HG02642 (cell line): Measurements from ENCODE around the gene NOTCH2.
A peak's percentile ranks its signal among the peaks of the same experiment; 100 is the strongest.

ENCODE experiments used
- ATAC-seq: cut with Tn5 transposase; IDR thresholded peaks from one replicate; pipeline ENCODE4 v1.9.1; 2021; ENCODE audit warnings: mild to moderate bottlenecking; ENCODE audit not compliant: unreplicated experiment, poor library complexity

NOTCH2 gene

DNA sequence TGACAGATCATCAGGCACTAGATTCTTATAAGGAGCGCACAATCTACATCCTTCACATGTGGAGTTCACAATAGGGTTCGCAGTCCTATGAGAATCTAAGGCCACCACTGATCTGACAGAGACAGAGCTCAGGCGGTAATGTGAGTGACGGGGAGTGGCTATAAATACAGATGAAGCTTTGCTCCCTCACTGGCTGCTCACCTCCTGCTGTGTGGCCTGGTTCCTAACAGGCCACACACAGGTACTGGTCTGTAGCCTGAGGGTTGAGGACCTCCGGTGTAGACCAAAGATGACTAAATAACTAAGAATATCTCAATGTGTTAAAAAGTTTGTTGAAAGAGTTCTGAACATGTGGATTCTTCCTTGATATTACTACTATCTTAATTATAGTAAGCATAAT is 117.0 kb downstream of the NOTCH2 start:
- no peak for ATAC-seq

DNA sequence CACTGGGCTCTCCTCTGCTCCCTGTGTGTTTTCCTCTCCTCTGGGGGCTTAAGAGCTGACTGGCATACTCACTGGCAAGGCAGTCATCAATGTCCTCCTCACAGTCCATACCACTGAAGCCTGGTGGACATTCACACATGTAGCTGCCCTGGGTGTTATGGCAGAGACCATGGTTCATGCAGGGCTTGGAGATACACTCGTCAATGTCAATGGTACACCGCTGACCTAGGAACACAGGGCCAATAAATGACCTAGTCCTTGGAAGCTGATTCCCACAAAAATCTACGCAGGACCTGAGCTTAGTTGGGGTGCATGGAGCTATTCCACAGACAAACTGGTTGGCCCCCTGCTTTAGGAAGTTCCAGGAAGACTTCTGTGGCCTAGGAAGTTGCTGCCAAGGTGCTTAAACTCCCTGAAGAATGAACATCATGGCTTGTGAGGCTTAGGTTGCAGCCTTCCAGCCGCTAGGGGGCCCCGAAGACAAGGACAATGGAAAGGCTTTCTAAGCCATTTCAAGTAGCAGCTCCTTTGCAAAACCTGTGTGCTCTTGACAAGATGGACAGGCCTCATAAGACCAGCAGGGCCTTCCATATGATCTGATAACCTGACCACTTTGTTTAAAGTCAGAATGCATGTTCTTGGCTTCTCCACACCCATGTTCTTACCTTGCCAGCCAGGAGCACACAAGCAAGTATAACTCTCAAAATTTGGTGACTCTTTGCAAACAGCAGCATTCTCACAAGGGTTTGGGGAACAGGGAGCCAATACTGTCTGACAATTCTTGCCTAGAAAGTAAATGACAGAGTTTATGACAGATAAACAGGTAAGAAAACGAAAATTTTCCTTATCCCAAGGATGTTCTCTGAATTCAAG is 120.9 kb downstream of the NOTCH2 start:
- ATAC-seq = peak; percentile 51

DNA sequence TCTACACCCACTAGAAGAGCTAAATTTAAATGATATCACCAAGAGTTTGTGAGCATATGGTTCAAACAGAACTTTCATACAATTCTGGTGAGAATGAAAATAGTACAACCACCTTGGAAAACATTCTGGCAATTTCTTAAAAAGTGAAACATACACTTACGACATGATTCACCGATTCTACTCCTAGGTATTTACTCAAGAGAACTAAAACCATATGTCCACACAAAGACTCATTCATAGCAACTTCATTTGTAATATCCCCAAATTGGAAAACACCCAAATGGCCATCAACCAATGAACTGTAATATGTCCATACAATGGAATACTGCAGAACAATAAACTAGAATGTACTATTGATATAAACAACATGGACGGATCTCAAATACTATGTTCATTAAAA is 122.0 kb downstream of the NOTCH2 start:
- no peak for ATAC-seq

DNA sequence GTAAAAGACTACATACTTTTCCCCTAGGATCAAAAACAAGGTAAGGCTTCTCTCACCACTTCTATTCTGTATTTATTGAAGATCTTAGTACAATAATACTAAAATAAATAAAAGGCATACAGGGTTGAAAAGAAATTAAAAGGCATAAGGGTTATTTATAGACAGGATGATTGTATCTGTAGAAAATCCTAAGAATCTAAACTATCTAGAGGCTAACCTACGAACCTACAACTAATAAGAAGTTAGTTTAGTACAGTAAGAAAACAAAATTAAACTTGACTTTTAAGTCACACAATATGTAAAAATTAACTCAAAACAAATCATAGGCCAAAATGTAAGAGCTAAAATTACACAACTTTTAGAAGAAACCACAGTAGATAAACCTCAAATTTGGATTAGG is 122.7 kb downstream of the NOTCH2 start:
- ATAC-seq = no peak

DNA sequence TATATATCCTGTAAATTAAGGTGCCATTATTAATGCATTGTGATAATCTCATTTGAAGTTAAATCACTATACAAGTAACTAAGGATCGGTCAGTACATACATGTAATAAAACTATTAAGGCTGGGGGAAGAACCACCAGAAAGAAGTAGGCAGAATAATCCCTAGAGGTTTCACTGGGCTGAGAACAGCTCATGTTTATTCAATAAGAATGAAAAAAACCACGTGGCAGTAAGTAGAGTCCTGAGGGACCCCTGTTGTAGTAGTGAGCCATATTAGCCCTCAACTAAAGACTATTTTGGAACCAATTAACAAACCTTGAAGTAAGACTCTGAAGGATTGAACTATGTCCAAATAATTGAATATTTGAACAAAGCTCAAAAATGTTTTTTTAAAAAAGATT is 126.2 kb downstream of the NOTCH2 start:
- ATAC-seq = no peak

DNA sequence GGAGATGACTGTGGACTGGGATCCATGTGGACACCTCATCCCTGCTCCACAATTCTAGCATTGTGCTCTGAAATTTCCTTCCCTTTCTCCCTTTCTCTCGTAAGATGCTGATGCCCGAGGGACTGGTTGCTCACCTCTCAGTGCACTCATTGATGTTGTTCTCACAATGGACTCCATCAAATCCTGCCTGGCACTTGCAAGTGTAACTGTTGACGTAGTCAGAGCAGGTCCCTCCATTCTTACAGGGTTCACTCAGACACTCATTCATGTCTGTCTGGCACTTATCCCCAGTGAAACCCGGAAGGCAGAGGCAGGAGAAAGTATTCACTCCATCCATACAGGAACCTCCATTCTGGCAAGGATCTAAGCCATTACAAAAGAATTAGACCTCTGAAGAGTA is 128.1 kb downstream of the NOTCH2 start:
- no peak for ATAC-seq

DNA sequence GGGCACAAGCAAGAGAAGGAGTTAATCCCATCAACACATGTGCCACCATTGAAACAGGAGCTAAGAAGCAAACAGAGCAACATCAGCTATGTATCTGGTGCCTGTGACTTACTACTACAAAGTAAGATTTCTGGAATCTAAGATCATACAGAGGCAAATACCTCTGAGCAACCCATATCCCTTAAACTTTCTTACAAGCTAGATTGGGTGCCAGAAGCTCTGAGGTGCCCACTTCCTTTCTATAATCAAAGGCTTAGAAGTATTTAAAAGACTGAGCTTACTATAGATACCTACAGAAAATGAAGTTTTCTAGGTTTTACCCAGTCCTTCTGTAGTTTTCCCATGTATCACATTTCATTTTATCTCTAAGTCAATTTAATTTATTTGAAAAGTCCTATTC is 128.8 kb downstream of the NOTCH2 start:
- ATAC-seq = no peak

DNA sequence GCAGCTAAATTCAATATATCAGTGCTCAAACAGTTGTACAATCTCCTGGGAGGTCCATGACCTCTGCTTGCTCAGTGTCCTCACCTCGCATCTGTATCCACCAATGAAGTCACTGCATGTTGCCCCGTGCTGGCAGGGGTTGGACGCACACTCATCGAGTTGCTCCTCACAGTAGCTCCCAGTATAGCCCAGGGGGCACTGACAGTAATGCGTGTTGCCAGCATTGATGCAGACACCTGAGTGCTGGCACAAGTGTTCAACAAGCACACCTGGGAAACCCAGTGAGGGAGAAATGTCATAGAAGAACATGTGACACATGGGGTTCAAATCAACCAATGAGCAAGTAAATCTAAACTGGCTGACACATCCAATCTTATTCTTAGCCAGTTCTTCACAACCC is 132.3 kb downstream of the NOTCH2 start:
- ATAC-seq = no peak

DNA sequence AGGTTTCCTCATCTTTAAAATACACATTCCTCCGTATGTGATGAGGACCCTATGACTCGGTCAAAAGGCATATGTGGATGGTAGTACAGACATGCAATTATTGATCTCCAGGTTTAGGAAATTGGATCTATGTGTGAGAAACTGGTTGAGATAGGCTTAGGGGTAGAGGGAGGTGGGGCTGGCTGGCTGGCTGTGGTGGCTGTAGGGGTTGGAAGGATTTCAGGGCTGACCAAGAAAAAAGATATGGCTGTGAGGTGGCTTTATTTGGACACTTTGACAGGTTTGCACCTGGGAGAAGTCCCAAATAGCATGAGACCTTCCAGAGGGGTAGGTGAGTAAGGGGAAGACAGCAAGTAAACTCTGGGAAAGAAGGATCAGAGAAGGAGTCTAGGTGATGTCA is 133.5 kb downstream of the NOTCH2 start:
- no peak for ATAC-seq

DNA sequence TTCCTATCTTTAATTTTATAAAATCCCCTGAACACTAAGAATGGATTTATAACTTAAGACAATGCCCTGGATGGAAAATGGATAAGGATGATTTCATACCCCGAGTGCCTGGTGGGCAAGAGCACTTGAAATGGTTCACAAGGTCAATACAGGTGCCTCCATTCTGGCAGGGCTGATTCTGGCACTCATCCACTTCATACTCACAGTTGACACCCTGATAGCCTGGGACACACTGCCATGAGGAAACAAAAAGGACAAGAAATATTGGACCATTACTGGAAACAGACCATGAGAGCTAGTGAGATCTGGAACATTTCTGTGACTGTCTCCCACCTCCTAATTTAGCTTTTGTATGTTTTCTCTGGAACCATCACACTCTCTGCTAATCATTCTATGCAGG is 134.1 kb downstream of the NOTCH2 start:
- no peak for ATAC-seq

DNA sequence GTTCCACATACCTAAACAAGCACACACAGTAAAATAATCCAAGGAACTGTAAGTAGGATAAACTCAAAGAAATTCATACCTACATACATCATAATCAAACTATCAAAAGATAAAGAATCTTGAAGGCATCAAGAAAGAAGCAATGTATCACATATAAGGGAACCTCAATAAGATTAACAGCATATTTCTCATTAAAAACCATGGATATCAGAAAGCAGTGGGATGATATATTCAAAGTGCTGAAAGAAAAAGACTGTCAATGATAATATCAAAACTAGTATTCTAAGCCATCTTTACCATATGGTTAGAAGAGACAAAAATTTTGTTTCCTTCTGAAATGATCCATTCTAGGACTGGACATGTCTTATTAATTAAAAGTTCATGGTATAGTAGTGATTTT is 136.1 kb downstream of the NOTCH2 start:
- no peak for ATAC-seq

DNA sequence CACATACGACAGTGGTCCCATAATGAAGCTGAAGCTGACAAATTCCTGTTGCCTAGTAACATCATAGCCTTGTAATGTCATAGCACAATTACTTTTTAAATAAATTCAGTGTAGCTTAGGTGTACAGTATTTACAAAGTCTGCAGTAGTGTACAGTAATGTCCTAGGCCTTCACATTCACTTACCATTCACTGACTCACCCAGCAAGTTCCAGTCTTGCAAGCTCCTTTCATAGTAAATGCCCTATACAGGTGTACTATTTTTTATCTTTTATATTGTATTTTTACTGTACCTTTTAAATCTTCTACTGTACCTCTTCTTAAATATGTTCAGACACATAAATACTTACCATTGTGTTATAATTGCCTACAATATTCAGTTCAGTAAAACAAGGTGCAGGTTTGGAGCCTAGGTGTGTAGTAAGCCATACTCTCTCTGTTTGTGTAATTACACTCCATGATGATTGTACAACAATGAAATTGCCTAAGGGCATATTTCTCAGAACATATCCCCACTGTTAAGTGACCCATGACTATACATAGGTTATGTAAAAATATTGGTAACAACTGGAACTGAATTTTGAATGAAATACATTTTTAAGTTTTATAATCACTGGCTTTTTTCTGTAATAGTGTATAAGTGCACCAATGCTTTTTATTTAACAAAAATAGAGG is 139.7 kb downstream of the NOTCH2 start:
- no peak for ATAC-seq

DNA sequence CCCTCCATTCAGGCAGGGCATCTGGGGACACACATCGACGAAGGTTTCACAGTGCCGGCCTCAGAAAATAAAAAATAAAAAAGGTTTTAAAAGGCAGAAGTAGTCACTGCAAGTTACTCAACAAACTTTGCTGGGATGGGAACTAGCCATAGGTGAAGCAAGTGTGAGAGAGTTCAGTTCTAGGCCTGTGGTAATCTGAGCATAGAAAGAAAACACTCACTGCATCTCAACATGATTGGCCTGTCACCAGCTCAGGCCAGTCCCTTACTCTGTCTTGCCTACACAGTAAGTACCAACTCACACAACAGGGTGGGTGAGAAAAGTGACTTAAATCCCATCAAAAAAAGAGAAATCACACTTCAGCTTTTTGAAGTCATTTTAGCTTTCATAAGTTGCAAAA is 142.9 kb downstream of the NOTCH2 start:
- no peak for ATAC-seq

DNA sequence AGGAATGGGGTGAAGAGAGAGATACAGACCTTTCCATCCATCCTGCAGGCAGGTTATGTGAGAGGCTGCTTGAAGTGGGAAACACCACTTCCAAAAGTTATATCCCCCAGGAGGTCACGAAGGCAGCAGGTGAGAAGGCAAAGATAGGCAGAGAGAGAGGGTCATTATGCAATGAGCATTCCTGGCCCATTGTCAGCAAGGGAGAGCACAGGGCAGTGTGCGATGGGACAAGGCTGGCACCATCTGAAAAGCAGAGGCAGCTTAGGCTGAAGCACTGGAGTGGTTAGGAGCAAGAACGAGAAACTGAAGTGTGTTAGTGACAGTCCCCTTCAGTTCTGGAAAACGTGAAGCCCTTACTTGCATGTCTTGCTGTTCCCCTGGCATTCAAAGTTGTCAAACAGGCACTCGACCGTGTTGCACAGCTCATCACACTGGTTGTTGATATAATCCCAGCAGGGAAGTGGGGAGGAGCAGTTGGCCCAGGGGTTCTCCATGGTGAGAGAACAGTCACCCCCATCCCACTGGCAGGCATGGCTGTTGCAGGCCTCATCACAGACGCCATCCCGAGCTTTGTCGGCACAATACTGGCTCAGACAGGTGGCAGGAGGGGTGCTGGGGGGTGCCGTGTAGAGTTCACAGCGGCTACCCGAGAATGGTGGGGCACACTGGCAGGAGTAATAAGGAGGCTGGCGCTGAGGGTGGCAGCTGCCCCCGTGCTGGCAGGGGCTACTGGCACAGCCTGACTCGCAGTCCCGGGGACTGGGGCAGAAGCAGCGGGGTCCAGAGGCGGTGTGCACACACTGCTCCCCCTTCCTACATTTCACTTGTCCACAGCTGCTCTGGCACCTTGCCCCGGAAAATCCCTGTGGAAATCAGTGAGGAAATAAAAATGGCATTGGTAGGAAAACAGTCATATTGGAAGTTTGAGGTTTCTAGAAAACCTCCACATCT is 144.2 kb downstream of the NOTCH2 start:
- no peak for ATAC-seq

DNA sequence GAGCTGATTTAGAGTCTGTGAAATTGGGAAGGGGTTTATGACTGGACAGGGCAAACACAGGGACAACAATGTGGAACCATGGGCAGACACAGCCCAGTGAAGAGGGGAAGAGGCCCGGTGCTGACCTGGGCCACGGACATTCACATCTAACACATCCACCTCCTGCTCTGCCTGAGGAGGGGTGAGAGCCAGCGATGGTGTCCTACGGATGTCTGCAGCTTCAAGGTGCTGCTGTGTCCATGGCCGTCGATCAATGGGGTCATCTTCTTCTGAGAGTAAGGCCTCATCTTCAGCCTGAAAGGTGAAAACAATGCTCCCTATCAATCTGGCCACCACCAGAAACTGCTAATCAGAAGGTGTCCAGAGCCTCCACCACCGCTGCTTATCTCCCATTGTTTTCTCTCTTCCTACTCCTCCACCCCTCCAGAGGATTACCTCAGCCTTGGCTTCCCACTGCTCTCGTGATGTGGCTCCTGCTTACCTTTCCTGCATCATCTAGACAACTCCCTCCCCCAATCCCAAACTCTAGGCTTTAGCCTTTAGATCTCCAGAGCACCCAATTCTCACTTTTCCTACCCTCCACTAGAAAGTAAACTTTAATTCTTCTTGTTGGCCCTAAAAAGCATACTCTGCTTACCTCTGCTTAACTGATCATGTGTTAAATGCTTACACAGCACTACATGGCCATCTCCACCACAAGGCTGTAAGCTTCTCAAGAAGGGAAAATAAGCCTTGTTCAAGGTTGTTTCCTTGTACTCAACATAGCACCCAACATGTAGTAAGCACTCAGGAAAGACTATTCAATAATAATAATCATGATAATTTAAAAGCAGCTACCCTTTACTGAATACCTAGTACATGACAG is 149.1 kb downstream of the NOTCH2 start:
- ATAC-seq = no peak

DNA sequence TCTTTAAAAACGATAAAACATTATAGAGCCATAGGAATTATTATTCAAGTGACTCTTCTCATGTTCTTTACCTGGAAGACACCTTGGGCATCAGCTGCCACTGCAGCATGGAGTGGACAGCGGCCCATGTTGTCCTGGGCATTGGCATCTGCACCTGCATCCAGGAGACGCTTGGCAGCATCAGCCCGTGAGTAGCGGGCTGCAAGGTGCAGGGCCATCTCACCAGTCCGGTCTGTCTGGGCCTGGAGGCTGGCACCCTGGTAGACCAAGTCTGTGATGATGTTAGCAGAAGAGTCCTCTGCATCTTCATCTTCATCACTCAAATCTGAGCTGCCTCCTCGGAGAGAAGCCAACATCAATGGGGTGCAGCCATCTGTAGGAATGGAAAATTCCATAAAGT is 150.2 kb downstream of the NOTCH2 start:
- no peak for ATAC-seq

DNA sequence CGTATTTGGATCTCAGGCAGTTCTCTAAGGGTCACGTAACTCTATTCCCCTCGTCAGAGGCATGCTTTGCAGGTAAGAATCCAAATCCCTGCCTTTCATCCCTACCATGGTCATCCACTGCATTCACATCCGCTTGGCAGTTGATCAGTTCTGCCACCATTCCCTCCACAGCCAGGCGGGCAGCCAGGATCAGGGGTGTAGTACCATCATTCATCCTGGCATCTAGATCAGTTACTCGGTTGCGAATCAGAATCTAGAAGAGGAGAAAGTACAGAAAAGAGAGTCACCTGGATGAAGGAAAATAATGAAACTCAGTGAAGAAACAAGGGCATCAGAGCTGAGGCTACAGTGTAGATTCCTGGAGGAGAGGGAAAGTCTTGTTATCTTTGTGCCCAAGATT is 151.2 kb downstream of the NOTCH2 start:
- ATAC-seq = no peak

DNA sequence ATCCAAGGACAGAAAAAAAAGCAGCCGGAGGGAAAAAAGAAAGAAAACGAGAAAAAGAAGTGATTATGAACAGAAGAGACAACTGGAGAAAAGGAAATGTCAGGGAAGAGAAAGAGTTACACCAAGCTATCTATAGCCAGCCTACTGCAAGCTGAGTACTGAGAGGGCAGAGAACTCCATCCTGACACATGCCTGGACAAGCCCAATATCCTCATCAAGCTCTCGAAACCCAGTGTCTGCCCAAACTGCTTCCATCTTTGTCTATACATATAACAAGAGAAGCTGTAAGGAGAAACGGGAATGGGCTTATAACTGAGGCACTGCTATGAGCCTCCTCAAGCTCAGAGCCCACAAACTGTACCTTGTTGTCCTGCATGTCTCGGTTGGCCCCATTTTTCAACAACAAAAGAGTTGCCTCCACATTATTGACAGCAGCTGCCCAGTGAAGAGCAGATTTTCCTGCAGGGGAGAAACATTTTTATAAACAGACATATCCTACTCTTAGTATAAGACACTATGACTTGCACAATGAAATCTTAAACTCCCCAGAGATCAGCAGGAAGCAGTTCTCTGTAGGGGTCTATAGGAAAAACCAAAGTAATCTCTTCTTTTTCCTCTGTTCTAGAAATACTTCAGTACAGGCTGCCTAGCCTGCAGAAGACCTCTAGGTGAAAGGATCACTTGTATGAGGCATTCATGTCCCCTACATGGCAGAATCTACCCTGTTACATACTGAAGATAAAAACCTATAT is 152.0 kb downstream of the NOTCH2 start:
- ATAC-seq = no peak

DNA sequence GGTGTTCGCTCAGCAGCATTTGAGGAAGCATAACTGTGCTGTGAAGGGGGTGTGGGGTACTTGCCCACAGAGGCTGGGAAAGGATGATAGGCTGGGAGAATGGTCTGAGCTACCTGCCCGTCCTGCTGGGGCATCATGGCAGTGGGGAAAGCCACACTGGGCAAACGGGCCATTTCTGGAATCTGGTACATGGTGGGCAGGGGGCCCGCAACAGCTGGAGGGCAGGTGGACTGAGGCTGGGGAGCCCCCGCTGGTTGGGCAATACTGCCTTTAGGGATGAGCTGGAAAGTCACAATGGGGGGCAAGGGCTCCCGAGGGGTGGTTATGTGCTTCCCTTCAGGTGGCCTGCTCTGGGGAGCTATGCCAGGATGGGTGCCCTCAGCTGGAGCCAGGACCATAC is 153.9 kb downstream of the NOTCH2 start:
- ATAC-seq = no peak
